Stimulated activated CD4-positive, alpha-beta T cell treated with anti-CD3 and anti-CD28 coated beads, Interleukin-12 subunit alpha, Interleukin-12 subunit beta, amount 100 ng/mL, for 48 hours (primary cell): Measurements from ENCODE around the gene POM121L12.

Experiments used
- DNase-seq, 3 donors: peaks; one replicate each; pipeline ENCODE4 v3.0.0-alpha.2; 2020; ENCODE audit warnings: low read depth in 2 of 3, low spot score in 1 of 3

POM121L12 gene

DNA sequence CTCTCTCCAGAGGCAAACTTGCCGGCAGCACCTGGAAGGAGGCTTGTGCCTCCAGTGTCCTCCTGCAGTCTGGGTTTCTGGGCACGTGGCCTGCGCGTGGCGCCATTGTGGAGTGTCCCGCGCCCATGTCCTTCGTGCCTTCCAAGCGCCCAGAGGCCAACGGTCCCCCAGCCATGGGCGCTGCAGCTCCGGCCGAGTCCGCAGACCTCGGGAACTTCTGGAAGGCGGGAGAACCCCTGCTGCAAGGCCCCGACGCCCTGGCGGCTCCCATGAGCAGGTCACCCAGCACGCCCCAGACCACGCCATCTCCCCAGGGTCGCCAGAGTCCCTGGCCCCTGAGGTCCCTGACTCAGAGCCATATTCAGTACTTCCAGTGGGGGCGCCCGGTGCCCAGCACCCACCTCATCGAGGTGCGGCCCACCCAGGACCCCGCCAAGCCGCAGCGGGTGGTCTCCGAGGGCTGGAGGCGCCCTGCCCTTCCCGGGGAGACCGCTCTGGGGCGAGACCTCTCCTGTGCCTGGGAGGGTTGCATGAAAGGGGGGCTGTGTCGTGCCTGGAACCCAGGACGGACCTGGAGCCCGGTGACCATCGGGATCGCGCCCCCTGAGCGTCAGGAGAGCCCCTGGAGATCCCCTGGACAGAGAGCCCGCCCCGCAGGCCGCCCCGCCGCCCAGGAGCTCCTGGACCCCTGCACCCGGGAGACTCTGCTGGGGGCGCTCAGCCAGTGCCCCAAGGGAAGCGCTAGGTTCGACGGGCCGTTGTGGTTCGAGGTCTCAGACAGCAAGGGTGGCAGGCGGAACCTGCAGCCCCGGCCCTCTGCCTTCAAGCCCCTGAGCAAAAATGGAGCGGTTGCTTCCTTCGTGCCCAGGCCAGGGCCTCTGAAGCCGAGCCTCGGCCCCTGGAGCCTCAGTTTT lies at the start of gene POM121L12:
Gene POM121L12 (plus strand): TSS at position 135 of the 914 bp plus-strand sequence. CDS start 39 bp downstream, at position 174.
- no peak for DNase-seq

GRCh38 chr7:52992001-52992400 lies 43.4 kb upstream of the POM121L12 start:
- DNase-seq = no peak

- no peak for DNase-seq
Observed at GRCh38 chr7:52992479-52993162, 42.8 kb upstream of the POM121L12 start.

- no peak for DNase-seq
Observed at GRCh38 chr7:52995676-52996075, 39.8 kb upstream of the POM121L12 start.

GRCh38 chr7:53001221-53001620 lies 34.2 kb upstream of the POM121L12 start:
- no peak for DNase-seq

DNA sequence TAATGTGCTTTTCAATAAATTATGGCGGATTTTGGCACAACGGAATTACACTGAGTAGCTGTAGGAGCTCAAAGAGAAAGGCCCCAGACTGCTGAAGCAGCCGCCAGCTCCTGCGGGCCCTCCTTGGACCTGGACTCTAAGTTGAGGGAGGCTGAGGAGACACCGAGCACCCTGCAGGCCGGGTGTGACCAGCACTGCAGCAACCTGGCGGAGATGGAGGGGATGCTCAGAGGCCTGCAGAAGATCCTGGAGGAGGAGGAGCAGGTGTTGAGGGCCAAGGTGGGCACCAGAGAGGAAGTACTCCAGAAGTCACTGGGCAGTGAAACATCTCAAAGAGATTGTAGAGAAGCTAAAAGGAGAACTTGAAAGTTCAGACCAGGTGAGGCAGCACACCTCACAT lies 33.0 kb upstream of the POM121L12 start:
- DNase-seq = no peak

DNA sequence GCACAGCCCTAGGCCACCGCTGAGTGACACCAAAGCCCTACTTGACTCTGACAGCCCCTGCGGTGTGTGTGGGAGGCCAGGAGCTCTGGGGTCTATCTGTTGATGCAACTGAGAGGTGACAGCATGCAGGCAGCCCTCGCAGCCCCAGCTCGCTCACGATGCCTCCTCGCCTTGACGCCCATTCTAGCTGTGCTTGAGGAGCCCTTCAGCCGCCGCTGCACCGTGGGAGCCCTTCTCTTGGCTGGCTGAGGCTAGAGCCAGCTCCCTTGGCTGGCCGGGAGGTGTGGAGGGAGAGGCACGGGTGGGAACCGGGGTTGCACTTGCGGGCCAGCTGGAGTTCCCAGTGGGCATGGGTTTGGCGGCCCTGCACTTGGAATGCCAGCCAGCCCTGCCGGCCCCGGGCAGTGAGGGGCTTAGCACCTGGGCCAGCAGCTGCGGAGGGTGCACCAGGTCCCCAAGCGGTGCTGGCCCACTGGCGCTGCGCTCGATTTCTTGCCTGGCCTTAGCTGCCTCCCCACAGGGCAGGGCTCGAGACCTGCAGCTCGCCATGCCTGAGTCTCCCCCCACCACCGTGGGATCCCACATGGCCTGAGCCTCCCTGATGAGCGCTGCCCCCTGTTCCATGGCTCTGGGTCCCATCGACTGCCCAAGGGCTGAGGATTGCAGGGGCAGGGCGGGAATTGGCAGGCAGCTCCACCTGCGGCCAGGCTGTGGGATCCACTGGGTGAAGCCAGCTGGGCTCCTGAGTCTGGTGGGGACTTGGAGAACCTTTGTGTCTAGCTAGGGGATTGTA lies 31.6 kb upstream of the POM121L12 start:
- no peak for DNase-seq

GRCh38 chr7:53013925-53014324 lies 21.5 kb upstream of the POM121L12 start:
- no peak for DNase-seq

GRCh38 chr7:53015463-53015862 lies 20.0 kb upstream of the POM121L12 start:
- DNase-seq = no peak

GRCh38 chr7:53022893-53023292 lies 12.5 kb upstream of the POM121L12 start:
- no peak for DNase-seq

DNA sequence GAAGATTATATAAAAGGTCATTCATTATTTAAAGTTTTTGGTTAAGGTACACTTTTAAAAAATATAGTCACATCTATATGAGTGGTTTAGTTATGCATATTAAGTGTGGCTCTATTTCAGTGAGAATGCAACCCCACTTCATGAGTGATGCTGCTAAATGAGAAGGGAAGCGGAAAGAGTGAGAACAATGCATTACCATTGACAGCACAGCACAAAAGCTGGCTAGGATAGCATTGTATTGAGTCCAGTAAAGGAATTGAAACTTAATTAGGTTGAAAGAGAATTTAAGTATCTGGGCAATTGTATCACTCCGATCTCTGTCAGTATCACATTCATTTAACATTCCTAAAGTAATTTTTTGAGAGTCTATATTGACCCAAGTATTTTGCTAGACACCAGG lies 13.2 kb downstream of the POM121L12 start:
- no peak for DNase-seq

GRCh38 chr7:53050433-53050832 lies 15.0 kb downstream of the POM121L12 start:
- DNase-seq = no peak

- no peak for DNase-seq
Observed at GRCh38 chr7:53059591-53059990, 24.2 kb downstream of the POM121L12 start.

DNA sequence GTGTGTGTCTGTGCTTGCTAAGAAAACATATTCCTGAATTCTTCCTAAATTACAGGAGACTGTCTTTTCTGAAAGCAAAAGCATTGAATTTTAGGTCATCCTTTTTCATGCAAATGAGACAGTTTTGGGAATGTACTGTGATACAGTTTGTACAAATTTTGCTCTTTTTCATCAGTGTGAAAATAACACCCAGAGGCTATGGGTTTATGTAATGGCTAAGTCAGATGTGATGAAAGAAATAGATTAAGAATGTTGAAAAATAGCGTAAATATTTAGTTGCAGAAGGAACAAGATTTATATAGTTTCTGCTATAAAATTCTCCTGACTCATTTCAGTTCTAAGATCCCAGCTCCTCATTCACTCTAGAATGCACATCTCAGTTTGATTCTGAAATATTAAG lies 24.6 kb downstream of the POM121L12 start:
- no peak for DNase-seq

GRCh38 chr7:53062796-53063195 lies 27.4 kb downstream of the POM121L12 start:
- no peak for DNase-seq

DNA sequence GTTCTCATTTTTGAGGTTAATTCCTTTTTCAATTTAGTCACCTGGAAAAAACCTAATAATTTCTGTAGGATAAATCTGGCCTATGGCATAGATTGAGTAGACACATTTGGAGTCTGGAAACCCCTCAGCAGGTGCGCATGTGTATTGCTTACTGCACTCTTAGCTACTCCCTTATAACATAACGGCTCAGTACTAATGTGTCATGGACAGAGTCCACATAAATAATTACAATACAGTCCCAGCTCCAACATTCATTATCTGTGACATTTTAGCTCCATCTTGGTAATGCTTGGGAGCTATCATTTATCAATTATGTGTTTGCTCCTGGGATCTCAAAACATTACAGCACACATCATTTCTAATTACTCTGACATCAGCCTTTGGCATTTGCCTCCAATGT lies 33.2 kb downstream of the POM121L12 start:
- DNase-seq = no peak

DNA sequence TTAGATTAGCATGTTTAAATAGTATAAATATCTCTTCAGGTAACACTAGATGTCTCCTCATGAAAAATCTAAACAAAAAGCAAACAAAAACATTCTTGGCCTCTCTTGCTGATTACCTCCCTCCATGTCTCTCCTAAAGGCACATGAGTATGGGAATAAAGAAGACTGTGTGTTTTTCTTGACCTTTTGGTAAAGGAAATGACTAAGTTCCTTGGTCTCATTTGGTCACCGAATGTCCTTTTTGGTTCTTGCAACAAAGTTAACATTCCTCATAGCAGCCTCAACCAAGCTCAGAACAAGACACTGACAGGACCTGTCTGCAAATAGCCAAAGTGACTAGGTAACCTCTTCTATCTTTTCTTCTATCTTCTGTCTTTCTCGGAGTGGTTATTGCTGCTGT lies 35.5 kb downstream of the POM121L12 start:
- no peak for DNase-seq
